GM21423 (cell line): Measurements from ENCODE around the gene OR13C5.
"Not testable (repeated sequence)": the region's sequence is repeated elsewhere in the genome, so short reads cannot be mapped to it uniquely, and the experiment has no call there.

ENCODE experiments used
- ATAC-seq: cut with Tn5 transposase; IDR thresholded peaks from one replicate; pipeline ENCODE4 v1.9.1; 2021; ENCODE audit warnings: mild to moderate bottlenecking, moderate library complexity; ENCODE audit not compliant: unreplicated experiment

OR13C5 gene, protein sequence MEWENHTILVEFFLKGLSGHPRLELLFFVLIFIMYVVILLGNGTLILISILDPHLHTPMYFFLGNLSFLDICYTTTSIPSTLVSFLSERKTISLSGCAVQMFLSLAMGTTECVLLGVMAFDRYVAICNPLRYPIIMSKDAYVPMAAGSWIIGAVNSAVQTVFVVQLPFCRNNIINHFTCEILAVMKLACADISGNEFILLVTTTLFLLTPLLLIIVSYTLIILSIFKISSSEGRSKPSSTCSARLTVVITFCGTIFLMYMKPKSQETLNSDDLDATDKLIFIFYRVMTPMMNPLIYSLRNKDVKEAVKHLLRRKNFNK

DNA sequence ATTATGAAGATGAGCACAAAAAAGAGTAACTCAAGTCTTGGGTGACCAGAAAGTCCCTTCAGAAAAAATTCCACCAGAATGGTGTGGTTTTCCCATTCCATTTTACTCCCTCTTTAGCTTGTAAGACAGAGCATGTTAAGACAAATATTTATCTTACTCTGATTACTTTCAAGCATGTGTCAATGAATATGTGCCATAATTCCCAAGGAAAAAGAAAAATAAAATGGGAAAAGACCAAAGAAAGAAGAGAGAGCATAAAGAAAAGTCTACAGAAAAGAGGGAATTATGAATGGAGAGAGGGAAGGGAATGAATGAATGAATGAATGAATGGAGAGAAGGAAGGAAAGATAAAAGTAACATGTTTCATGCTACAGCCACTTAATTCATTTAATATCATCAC lies at the start of gene OR13C5:
TSS of gene OR13C5 (minus strand) at position 101 of the 400 bp plus-strand sequence. CDS start at position 101, 0 bp downstream.
- ATAC-seq = not testable (repeated sequence)

DNA sequence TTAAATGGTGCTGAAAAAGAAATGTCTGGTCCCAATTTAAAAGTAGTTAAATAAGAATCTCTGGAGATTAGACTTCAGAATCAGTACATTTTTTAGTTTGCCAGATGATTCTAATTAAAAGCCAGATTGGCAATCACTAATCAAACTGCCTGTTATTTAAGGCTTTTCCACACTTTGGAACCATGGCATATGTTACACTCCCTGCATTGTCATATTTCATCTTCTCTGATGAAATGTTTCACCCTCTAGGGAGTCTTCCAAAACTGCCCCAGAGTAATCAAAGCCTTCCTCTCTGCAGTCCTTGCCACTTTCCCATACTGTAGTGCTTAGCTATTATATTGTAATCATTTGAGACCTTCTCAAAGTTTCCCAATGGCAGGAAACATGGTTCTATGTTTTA lies 36.2 kb upstream of the OR13C5 start:
- no peak for ATAC-seq

DNA sequence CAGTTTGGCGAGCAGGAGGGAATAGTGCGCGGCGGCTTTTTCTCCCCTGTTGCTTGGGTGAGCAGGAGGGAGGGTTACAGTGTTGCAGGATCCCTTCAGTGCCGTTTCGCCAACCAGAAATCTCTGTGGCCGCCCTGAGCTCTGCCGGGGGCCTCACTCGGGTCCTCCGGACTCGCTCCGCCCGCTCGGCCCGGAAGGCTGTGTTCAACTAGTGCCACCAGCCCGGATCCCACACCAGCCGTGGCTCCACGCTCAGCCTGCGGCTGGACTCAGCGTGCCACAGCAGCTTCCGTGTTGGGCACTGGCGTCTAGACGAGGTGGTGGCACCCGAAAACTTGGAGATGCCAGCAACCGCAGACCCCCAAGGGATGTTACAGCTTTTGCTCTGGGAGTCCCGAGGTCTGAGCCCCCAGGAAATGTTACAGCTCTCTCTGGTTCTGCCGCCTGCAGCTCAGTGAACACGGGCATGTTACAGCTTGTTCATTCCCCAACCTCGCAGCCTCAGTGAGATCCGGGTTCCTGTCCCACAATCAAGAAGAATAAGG lies 34.8 kb upstream of the OR13C5 start:
- ATAC-seq = no peak

DNA sequence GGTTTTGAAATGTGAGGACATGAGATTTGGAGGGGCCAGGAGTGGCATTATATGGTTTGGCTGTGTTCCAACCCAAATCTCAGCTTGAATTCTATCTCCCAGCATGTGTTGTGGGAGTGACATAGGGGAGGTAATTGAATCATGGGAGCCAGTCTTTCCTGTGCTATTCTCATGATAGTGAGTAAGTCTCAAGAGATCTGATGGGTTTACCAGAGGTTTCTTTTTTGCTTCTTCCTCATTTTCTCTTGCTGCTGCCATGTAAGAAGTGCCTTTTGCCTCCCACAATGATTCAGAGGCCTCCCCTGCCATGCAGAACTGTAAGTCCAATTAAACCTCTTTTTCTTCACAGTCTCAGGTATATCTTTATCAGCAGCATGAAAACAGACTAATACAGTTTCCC lies 26.8 kb upstream of the OR13C5 start:
- not testable (repeated sequence) for ATAC-seq

DNA sequence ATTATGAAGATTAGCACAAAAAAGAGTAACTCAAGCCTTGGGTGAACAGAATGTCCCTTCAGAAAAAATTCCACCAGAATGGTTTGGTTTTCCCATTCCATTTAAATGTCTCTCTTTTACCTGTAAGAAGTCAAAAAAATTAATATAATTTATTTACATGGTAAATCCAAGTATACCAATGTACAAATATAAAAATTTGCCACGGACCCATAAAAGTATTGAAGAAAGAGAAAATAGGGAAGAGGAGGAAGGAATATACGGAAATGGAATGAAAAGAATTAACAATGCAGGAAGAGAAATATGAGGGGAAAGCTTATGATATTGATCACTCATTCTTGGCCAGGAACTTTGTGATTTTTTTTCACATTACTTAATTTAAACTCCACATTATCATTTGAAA lies 18.9 kb upstream of the OR13C5 start, which contains the start of gene OR13C9:
TSS of gene OR13C9 (minus strand) at position 101 of the 400 bp plus-strand sequence. CDS start at position 101, 0 bp downstream.
- ATAC-seq = no peak

DNA sequence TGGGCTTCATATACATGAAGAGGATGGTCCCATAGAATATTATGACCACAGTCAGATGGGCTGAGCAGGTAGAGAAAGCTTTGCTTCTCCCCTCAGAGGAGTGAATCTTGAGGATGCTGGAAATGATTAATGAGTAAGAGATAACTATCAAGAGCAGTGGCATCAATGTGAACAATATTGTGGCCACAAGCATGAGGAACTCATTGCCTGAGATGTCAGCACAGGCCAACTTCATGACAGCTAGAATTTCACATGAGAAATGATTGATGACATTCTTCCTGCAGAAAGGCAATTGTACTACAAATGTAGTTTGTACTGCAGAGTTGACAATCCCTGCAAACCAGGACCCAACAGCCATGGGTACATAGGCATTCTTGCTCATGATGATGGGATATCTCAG lies 18.2 kb upstream of the OR13C5 start:
- ATAC-seq = no peak

DNA sequence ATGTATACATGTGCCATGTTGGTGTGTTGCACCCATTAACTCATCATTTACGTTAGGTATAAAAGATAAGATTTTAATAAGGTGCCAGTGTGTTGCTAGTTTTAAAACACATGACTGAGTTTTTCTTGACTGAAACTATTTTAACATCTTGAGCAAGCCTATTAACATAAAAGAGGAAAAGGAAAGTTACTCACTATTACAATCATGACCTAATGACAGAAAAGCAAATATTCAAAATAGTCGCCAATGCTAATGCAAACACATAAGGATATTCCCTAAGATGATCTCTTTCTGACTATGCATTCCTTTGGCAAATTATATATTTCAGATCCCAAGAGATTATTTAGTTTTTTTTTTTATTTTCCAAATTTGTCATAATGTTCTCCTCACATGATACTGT lies 12.0 kb upstream of the OR13C5 start:
- ATAC-seq = no peak

DNA sequence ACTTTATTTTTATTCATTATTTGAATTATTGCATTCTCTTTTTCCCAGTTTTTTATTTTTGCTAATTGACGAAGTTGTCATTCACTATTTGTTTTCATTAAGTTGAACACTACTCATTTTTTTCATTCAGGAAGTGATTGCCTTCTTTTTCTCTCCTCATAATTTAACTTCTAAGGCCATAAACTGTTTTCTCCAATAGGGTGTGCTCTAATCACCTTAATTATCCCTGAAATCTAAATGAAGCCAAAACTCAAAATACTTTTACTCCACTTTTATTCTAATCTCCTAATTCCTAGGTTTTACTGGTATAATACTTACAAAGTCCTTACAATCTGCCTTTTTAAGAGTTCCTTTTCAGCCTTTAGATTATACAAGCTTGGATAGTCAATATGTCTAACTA lies 9.1 kb upstream of the OR13C5 start:
- ATAC-seq = no peak

DNA sequence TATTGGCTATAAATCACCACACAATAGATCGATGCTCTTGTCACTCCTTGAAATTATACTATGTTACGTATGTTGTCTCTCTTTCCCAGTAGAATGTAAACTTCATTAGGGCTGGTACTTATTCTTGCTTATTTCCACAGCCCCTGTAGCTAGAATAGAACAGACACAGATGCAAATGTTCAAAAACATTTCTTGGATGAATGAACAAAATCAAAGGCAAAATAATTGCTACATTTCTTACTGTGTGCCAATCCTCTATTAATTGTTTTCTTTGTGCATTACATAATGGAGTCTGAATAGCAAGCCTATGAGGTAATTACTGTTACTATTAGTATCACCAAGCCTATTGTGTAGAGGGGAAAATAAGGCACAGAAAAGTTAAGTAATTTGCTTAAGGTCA lies 6.9 kb upstream of the OR13C5 start:
- no peak for ATAC-seq

DNA sequence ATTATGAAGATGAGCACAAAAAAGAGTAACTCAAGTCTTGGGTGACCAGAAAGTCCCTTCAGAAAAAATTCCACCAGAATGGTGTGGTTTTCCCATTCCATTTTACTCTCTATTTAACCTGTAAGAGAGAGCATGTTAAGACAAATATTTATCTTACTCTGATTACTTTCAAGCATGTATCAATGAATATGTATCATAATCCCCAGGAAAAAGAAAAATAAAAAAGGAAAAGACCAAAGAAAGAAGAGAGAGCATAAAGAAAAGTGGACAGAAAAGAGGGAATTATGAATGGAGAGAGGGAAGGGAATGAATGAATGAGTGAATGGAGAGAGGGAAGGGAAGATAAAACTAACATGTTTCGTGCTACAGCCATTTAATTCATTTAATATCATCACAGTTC lies 6.3 kb upstream of the OR13C5 start, which contains the start of gene OR13C2:
TSS of gene OR13C2 (minus strand) at position 101 of the 400 bp plus-strand sequence. CDS start at position 101, 0 bp downstream.
- ATAC-seq = not testable (repeated sequence)

DNA sequence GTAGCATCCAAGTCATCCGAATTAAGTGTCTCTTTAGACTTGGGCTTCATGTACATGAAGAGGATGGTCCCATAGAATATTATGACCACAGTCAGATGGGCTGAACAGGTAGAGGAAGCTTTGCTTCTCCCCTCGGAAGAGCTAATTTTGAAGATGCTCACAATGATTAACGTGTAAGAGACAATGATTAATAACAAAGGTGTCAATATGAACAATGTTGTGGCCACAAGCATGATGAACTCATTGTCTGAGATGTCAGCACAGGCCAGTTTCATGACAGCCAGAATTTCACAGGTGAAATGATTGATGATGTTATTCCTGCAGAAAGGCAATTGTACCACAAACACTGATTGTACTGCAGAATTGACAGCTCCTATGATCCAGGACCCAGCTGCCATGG lies 5.6 kb upstream of the OR13C5 start:
- ATAC-seq = no peak

DNA sequence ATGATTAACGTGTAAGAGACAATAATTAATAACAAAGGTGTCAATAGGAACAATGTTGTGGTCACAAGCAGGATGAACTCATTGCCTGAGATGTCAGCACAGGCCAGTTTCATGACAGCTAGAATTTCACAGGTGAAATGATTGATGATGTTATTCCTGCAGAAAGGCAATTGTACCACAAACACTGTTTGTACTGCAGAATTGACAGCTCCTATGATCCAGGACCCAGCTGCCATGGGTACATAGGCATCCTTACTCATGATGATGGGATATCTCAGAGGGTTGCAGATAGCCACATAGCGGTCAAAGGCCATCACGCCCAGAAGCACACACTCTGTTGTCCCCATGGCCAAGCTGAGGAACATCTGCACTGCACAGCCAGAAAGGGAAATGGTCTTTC lies 464 bp downstream of the OR13C5 start:
- not testable (repeated sequence) for ATAC-seq

DNA sequence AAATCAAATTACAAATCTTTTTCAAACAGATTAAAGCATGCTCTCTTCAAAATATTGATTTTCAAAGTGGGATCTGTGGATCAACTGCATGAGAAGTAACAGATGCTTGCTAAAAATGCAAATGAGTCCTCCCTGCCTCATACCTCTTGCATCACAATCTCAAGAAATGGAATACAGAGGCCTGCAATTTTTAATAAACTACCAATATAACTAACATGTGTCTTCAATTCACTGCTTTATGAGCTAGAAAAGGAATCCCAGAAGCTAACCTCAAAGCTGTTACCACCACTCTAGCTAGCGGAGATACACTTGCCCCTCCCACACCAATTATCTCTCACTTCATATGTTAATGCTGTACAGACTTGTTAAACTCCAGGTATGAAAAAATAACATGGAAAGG lies 9.6 kb downstream of the OR13C5 start:
- no peak for ATAC-seq

DNA sequence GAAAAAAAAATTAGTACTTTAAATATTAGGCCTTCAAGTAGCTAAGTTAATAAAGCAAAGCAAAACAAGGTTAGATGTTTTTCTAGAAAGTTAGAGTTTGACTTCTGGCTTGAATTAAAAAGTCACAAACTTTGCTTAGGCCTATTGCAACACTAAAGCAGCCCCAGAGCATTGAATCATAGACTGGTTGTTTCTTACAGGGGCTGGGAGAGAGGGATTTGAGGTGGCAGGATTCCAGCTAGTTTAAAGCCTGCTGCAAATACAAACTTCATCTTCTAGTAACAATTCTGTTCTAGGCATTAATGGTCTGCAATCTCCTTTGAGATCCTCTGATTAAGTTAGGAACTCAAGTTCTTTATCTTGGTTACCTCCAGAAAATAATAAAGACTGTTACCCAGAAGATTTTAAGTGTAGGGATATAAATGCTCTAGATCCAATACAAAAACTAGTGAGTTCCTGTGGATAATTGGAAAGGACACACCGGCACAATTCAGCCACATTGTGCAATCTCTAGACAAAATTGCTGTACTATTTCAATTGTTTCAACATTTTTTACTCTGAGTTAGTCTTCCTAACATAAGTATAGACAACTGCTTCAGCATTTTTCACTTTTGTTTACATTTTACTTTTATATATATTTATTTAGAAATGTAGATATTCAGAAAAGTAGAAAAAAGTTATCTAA lies 12.6 kb downstream of the OR13C5 start:
- ATAC-seq = no peak

DNA sequence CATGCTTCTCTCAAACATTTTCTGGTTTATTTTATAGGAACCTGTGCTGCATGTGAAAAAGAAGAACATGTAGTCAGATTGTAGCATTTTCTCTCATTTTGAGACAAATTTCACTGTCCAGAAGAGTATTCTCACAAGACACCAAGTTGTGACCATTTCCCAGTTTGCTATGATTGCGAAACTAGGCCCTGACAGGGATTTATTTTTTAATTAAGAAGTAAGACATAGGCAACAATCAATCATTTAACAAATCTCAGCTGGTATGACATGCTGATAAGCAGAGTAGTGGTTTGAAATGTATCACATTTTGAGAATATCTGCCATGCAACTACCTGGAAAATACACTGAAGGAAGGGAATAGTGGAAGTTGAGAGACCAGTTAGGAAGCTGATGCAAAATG lies 18.7 kb downstream of the OR13C5 start:
- ATAC-seq = no peak

DNA sequence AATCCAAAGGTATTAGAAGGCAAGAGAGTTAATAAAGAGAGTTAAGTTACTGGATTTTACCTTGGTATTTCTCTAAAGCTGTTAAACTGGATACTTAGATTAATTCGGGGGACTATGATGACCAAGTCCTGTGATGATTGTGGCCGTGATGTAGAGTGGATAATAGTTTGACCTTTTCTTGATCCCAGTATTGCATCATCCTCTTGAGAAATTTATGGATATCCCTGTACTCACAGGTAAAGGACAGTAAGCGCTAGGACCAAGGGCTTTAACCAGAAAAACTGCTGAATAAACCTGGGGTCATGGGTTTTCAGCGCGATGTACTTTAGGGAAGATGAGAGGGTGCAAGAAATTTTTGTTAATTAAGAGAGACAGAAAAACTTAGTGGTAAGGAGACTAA lies 21.9 kb downstream of the OR13C5 start:
- ATAC-seq = no peak

DNA sequence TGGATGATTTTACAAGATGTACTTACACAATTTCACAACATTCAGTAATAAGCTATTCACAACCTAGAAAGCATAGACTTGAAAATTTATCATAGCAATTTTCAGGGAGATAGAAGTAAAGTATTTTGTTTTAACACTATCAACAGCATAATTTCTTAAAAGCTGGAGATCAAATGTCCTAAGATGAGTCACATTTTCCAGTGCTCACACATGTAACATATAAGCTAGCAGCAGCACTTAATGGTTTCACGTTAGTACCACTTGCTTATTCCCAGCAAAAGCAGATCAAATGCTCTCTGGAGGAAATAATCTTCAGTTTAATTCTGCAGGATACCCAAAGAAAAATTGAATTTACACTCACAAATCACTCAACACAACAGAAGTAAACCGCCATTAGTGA lies 23.8 kb downstream of the OR13C5 start:
- ATAC-seq = no peak

DNA sequence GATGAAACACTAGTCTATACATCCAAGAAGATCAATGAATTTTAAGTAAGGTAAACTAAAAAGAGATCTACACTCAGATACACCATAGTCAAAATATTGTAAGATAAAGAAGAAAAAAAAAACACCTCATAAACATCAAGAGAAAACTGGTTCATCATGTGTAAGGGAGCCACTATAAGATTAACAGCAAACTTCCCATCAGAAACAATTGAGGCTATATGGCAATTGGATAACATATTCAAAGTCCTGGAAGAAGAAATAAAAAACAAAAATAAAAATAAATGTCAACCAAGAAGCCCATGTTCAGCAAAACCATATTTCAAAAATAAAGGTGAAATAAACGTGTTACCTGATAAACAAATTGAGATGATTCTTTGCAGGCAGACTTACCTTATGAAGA lies 26.6 kb downstream of the OR13C5 start:
- no peak for ATAC-seq

DNA sequence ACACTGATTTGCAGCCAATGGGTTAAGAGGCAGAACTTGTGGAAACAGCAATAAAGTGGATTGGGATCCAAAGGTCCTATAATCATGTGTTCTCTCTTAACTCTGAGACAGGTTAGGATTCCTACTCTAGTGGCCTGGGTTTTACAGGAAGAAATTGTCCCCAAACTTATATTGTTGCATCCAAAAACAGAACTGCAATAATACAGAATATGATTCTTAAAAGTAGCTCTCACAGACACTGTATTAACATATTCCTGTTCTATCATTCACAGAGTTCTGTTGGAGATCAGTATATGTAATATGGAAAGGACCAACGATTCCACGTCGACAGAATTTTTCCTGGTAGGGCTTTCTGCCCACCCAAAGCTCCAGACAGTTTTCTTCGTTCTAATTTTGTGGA lies 30.3 kb downstream of the OR13C5 start, which contains the start of gene OR13C8:
TSS of gene OR13C8 (plus strand) at position 301 of the 400 bp plus-strand sequence. CDS start at position 301, 0 bp downstream.
- ATAC-seq = no peak

DNA sequence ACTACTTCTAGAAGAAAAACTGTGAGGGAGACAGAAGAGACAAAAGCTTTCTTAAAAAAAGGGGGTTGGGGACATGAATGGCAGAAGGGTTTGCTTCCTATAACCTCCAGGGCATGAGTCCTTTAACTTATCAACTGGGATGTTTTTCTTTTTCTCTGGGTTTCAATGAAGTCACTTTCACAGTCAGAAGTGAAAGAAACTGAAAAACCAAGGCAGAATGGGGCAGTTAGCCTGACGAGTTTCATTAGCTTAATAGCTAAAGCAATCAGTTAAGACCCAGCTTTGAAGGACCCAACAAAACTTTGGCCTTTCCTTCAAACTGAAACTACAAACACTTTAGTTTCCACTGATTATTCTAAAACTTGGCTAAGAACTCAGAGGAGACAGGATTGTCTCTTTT lies 34.9 kb downstream of the OR13C5 start:
- no peak for ATAC-seq

DNA sequence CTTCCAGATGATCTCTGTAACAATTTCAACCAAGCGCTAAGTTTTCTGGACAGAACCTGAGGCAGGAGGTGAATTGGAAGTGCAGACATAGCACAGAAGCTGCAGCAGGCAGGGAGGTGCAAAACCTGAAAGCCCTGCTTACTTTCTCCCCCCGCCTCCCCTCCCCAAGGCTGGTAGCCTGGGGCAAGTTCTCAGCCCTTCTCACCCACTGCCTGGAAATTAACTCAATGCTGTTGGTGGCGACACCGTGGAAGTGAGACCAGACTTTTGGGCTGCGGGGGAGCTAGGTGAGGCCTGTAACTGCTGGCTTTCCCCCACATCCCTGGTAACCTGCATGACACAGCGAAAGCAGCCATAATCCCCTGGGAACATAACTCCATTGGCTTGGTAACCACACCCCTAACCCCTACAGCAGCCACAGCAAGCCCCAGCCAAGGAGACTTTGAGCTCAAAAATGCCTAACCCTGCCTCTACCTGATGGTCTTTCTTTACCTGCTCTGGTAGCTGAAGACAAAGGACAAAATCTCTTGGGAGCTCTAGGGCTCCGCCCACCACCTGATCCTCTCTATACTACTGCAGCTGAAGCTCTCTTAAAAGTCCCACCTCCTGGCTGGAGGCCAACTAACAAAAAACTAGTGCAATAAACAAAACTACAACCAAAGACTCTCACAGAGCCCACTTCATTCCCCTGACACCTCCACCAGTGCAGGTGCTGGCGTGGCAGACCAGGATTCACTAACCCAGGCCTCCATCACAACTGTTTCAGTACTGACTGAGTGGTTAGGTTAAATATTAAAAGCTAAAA lies 42.2 kb downstream of the OR13C5 start:
- no peak for ATAC-seq
